HFF-Myc (cell line): ENCODE results near the gene ABCA4.

ENCODE experiments used
- DNase-seq: peaks from one replicate; pipeline ENCODE4 v3.0.0-alpha.2; 2011; ENCODE audit warnings: low read depth; ENCODE audit errors: extremely low read depth
- H3K4me3 ChIP-seq: replicated peaks from 2 replicates; pipeline ENCODE4 v1.5.1; 2011; ENCODE audit warnings: low read depth, mild to moderate bottlenecking, control low read depth, low read length
- CTCF ChIP-seq: IDR thresholded peaks from 2 replicates; pipeline ENCODE4 v1.5.1; 2012; ENCODE audit warnings: mild to moderate bottlenecking, low read depth, low read length, control low read depth; ENCODE audit errors: missing control alignments

Gene ABCA4

GRCh38 chr1:93977598-93977945, 143.4 kb downstream of the ABCA4 start:
- no peak for DNase-seq
- TF ChIP-seq CTCF = no peak
- H3K4me3 ChIP-seq = no peak overlapping the region

- no peak for TF ChIP-seq CTCF
- H3K4me3 ChIP-seq = no peak overlapping the region
- no peak for DNase-seq
These were observed 144.0 kb downstream of the ABCA4 start for GRCh38 chr1:93976711-93977597.

GRCh38 chr1:93976291-93976690, 144.7 kb downstream of the ABCA4 start:
- TF ChIP-seq CTCF = no peak
- no peak overlapping the region for H3K4me3 ChIP-seq
- DNase-seq = no peak

GRCh38 chr1:93972341-93972740, 148.6 kb downstream of the ABCA4 start:
- no peak for TF ChIP-seq CTCF
- no peak overlapping the region for H3K4me3 ChIP-seq
- DNase-seq = no peak

- TF ChIP-seq CTCF = no peak
- no peak for DNase-seq
- H3K4me3 ChIP-seq = no peak overlapping the region
These were observed 151.1 kb downstream of the ABCA4 start for GRCh38 chr1:93969887-93970286.

GRCh38 chr1:93969371-93969770, 151.6 kb downstream of the ABCA4 start:
- DNase-seq = no peak
- no peak overlapping the region for H3K4me3 ChIP-seq
- no peak for TF ChIP-seq CTCF

GRCh38 chr1:93967306-93967705, 153.6 kb downstream of the ABCA4 start:
- no peak for DNase-seq

More at GRCh38 chr1:93967306-93967705, 153.6 kb downstream of the ABCA4 start:
- no peak overlapping the region for H3K4me3 ChIP-seq
- no peak for TF ChIP-seq CTCF
